C4-2B (cell line): ENCODE measurements around the gene MDM1.

ENCODE experiments used
- H3K27ac ChIP-seq: fragments of 450-650 bp; 2 replicates; pipeline ENCODE4 v1.5.1; 2017
- CTCF ChIP-seq: fragments of 450-650 bp; conservative IDR thresholded peaks from 2 replicates; pipeline ENCODE4 v1.5.1; 2017; ENCODE audit warnings: mild to moderate bottlenecking
- ZFX ChIP-seq: fragments of 450-650 bp; IDR thresholded peaks from 2 replicates; pipeline ENCODE4 v1.6.1; 2017

The MDM1 gene

GRCh38 chr12:68286396-68286795 lies 45.8 kb downstream of the MDM1 start:
- TF ChIP-seq CTCF = no peak
- no peak for TF ChIP-seq ZFX
- no peak overlapping the region for H3K27ac ChIP-seq

- TF ChIP-seq CTCF (no peak), ZFX (no peak)
- no peak overlapping the region for H3K27ac ChIP-seq
Observed at GRCh38 chr12:68285541-68285940, 46.6 kb downstream of the MDM1 start.

GRCh38 chr12:68281322-68282077 lies 50.7 kb downstream of the MDM1 start:
- no peak overlapping the region for H3K27ac ChIP-seq
- TF ChIP-seq ZFX (no peak), CTCF (no peak)

GRCh38 chr12:68280240-68280639 lies 51.9 kb downstream of the MDM1 start:
- no peak for TF ChIP-seq ZFX
- TF ChIP-seq CTCF = no peak
- H3K27ac ChIP-seq = no peak overlapping the region

GRCh38 chr12:68279227-68280054 lies 52.7 kb downstream of the MDM1 start:
- no peak for TF ChIP-seq CTCF
- no peak for TF ChIP-seq ZFX

GRCh38 chr12:68276402-68276930 lies 55.7 kb downstream of the MDM1 start:
- TF ChIP-seq ZFX (no peak), CTCF (no peak)
- H3K27ac ChIP-seq = no peak overlapping the region

More at GRCh38 chr12:68279227-68280054, 52.7 kb downstream of the MDM1 start:
- no peak overlapping the region for H3K27ac ChIP-seq

- TF ChIP-seq ZFX = no peak
- no peak for TF ChIP-seq CTCF
- H3K27ac ChIP-seq = no peak overlapping the region
Observed at GRCh38 chr12:68272732-68273131, 59.4 kb downstream of the MDM1 start.
